Measurements from ENCODE around the gene ZFHX2. TPM values are rescaled to one million over a fixed set of nuclear protein-coding genes. Genes with fewer than 3 reads are reported as not detected.

The ZFHX2 gene
- total RNA-seq, 1 donor from 2014 or later, result 27.3 TPM

GRCh38 chr14:23577004-23577681 is 25.6 kb upstream of the ZFHX2 start:
- DNase-seq (ENCODE audit: low read depth) (no peak), FAIRE-seq (no peak)
- H3K4me1 ChIP-seq (ENCODE audit: insufficient read depth, low read length), result no peaks in the 10 kb centered on the region
- no peak overlapping the region for H3K27ac Mint-ChIP-seq (ENCODE audit: unreplicated experiment)
- H3K27me3 Mint-ChIP-seq (ENCODE audit: low read depth, unreplicated experiment), result peaks cover 49% of the 10 kb centered on the region
- H3K36me3 Mint-ChIP-seq (ENCODE audit: low read depth, unreplicated experiment), result no peaks in the 10 kb centered on the region
- H4K20me1 ChIP-seq (ENCODE audit: insufficient read depth, low read length), result no peaks in the 10 kb centered on the region
- H3K4me1 Mint-ChIP-seq (ENCODE audit: low read depth, unreplicated experiment), result peaks cover 4% of the 10 kb centered on the region
- peak overlapping the region; percentile 15 for H3K4me2 ChIP-seq (ENCODE audit: low read length)
- TF ChIP-seq EZH2 (IDR thresholded peaks at IDR 0.05; ENCODE audit: insufficient read depth, low read length) (peak; percentile 90), CTCF (IDR thresholded peaks at IDR 0.05; ENCODE audit: insufficient read depth, low read depth, low read length) (no peak)
- H3K9me3 ChIP-seq (ENCODE audit: insufficient read depth, low read depth, low read length), result no peaks in the 10 kb centered on the region
- H3K27ac ChIP-seq (ENCODE audit: low read depth, low read length), result no peak overlapping the region
- H3K4me3 ChIP-seq (ENCODE audit: insufficient read depth, low read depth, low read length), result no peak overlapping the region
- no peaks in the 10 kb centered on the region for H3K79me2 ChIP-seq (ENCODE audit: insufficient read depth, low read length)
- peak overlapping the region; percentile 26 for H2AFZ ChIP-seq (ENCODE audit: low read depth, low read length)
- peaks cover 48% of the 10 kb centered on the region for H3K27me3 ChIP-seq (ENCODE audit: insufficient read depth, low read length)
- H3K9ac ChIP-seq (ENCODE audit: low read length), result no peak overlapping the region
- no peaks in the 10 kb centered on the region for H3K36me3 ChIP-seq (ENCODE audit: insufficient read depth, low read length)
- H3K9me3 Mint-ChIP-seq (ENCODE audit: unreplicated experiment), result peaks cover 7% of the 10 kb centered on the region
- H3K4me3 Mint-ChIP-seq (ENCODE audit: unreplicated experiment), result no peak overlapping the region

- H3K27me3 ChIP-seq (ENCODE audit: insufficient read depth, low read length), result peaks cover 37% of the 10 kb centered on the region
- Mint-ChIP-seq H3K36me3 (ENCODE audit: low read depth, unreplicated experiment) (no peaks in the 10 kb centered on the region), H3K27ac (ENCODE audit: unreplicated experiment) (no peak overlapping the region), H3K9me3 (ENCODE audit: unreplicated experiment) (peaks cover 7% of the 10 kb centered on the region), H3K27me3 (ENCODE audit: low read depth, unreplicated experiment) (peaks cover 29% of the 10 kb centered on the region), H3K4me3 (ENCODE audit: unreplicated experiment) (no peak overlapping the region), H3K4me1 (ENCODE audit: low read depth, unreplicated experiment) (peaks cover 7% of the 10 kb centered on the region)
- no peaks in the 10 kb centered on the region for H3K79me2 ChIP-seq (ENCODE audit: insufficient read depth, low read length)
- DNase-seq (ENCODE audit: low read depth) (no peak), FAIRE-seq (no peak)
- H3K4me1 ChIP-seq (ENCODE audit: insufficient read depth, low read length), result no peaks in the 10 kb centered on the region
- H3K9me3 ChIP-seq (ENCODE audit: insufficient read depth, low read depth, low read length), result no peaks in the 10 kb centered on the region
- TF ChIP-seq CTCF (IDR thresholded peaks at IDR 0.05; ENCODE audit: insufficient read depth, low read depth, low read length) (no peak), EZH2 (IDR thresholded peaks at IDR 0.05; ENCODE audit: insufficient read depth, low read length) (no peak)
- H4K20me1 ChIP-seq (ENCODE audit: insufficient read depth, low read length), result no peaks in the 10 kb centered on the region
- H2AFZ ChIP-seq (ENCODE audit: low read depth, low read length), result no peak overlapping the region
- H3K4me3 ChIP-seq (ENCODE audit: insufficient read depth, low read depth, low read length), result no peak overlapping the region
- no peaks in the 10 kb centered on the region for H3K36me3 ChIP-seq (ENCODE audit: insufficient read depth, low read length)
- H3K4me2 ChIP-seq (ENCODE audit: low read length), result no peak overlapping the region
- H3K27ac ChIP-seq (ENCODE audit: low read depth, low read length), result no peak overlapping the region
- H3K9ac ChIP-seq (ENCODE audit: low read length), result no peak overlapping the region
Observed at GRCh38 chr14:23573384-23574015, 21.9 kb upstream of the ZFHX2 start.

GRCh38 chr14:23572836-23573235 is 21.3 kb upstream of the ZFHX2 start:
- H2AFZ ChIP-seq (ENCODE audit: low read depth, low read length), result no peak overlapping the region
- FAIRE-seq, result no peak
- Mint-ChIP-seq H3K27me3 (ENCODE audit: low read depth, unreplicated experiment) (peaks cover 26% of the 10 kb centered on the region), H3K9me3 (ENCODE audit: unreplicated experiment) (peaks cover 7% of the 10 kb centered on the region), H3K4me1 (ENCODE audit: low read depth, unreplicated experiment) (peaks cover 13% of the 10 kb centered on the region), H3K4me3 (ENCODE audit: unreplicated experiment) (no peak overlapping the region), H3K36me3 (ENCODE audit: low read depth, unreplicated experiment) (no peaks in the 10 kb centered on the region), H3K27ac (ENCODE audit: unreplicated experiment) (no peak overlapping the region)
- no peaks in the 10 kb centered on the region for H3K36me3 ChIP-seq (ENCODE audit: insufficient read depth, low read length)
- H3K9me3 ChIP-seq (ENCODE audit: insufficient read depth, low read depth, low read length), result no peaks in the 10 kb centered on the region
- DNase-seq (ENCODE audit: low read depth), result no peak
- no peaks in the 10 kb centered on the region for H3K79me2 ChIP-seq (ENCODE audit: insufficient read depth, low read length)
- no peaks in the 10 kb centered on the region for H4K20me1 ChIP-seq (ENCODE audit: insufficient read depth, low read length)
- H3K27me3 ChIP-seq (ENCODE audit: insufficient read depth, low read length), result peaks cover 33% of the 10 kb centered on the region
- H3K27ac ChIP-seq (ENCODE audit: low read depth, low read length), result no peak overlapping the region
- no peak overlapping the region for H3K4me3 ChIP-seq (ENCODE audit: insufficient read depth, low read depth, low read length)
- TF ChIP-seq CTCF (IDR thresholded peaks at IDR 0.05; ENCODE audit: insufficient read depth, low read depth, low read length) (no peak), EZH2 (IDR thresholded peaks at IDR 0.05; ENCODE audit: insufficient read depth, low read length) (no peak)
- H3K4me1 ChIP-seq (ENCODE audit: insufficient read depth, low read length), result peaks cover under 1% of the 10 kb centered on the region
- H3K4me2 ChIP-seq (ENCODE audit: low read length), result no peak overlapping the region
- no peak overlapping the region for H3K9ac ChIP-seq (ENCODE audit: low read length)

Data from astrocyte (in vitro differentiated cells and primary cell).